Keratinocyte (primary cell): ENCODE measurements around the gene MED26. TPM values are rescaled to one million over a fixed set of nuclear protein-coding genes. Genes with fewer than 3 reads are reported as not detected.

Source experiments
- DNase-seq: peaks from one replicate; pipeline ENCODE4 v3.0.0-alpha.2; 2011; ENCODE audit warnings: low read depth, missing footprints, low spot score
- FAIRE-seq: peaks from 2 replicates; lab custom pipeline; 2011; peaks lifted over from hg19 to GRCh38; lab: Jason Lieb, UNC
- H2AFZ ChIP-seq: 2 replicates; pipeline ENCODE4 v1.6.0; 2012; ENCODE audit warnings: low read length, control low read depth, inconsistent platforms; ENCODE audit not compliant: control insufficient read depth
- H3K27ac ChIP-seq: 2 replicates; pipeline ENCODE4 v1.5.1; 2011; ENCODE audit warnings: low read length; ENCODE audit not compliant: control insufficient read depth, insufficient read depth
- H3K27me3 ChIP-seq: 3 replicates; pipeline ENCODE4 v1.6.0; 2011; ENCODE audit warnings: low read length; ENCODE audit not compliant: control insufficient read depth, insufficient read depth; ENCODE audit errors: extremely low read depth
- H3K36me3 ChIP-seq, 2 experiments: 2 replicates in 1 of 2; 3 replicates in 1 of 2; pipeline ENCODE4 v1.5.1; 2011; ENCODE audit warnings: low read length in 2 of 2, mild to moderate bottlenecking in 1 of 2; ENCODE audit not compliant: control insufficient read depth in 2 of 2, insufficient read depth in 2 of 2; ENCODE audit errors: extremely low read depth in 1 of 2
- H3K4me1 ChIP-seq: 3 replicates; pipeline ENCODE4 v1.5.1; 2011; ENCODE audit warnings: low read length; ENCODE audit not compliant: control insufficient read depth, insufficient read depth; ENCODE audit errors: extremely low read depth
- H3K4me2 ChIP-seq: 3 replicates; pipeline ENCODE4 v1.6.0; 2011; ENCODE audit warnings: low read depth, low read length; ENCODE audit not compliant: control insufficient read depth, insufficient read depth; ENCODE audit errors: extremely low read depth
- H3K4me3 ChIP-seq, 3 experiments: fragments of 200-600 bp in 1 of 3; sonication (generic) in 1 of 3; 2 replicates in 2 of 3; 3 replicates in 1 of 3; pipeline ENCODE4 v1.5.1; 2011 to 2016; ENCODE audit warnings: low read length in 3 of 3, mild to moderate bottlenecking in 3 of 3, control low read depth in 2 of 3, inconsistent platforms in 1 of 3, low read depth in 1 of 3, mixed read lengths in 1 of 3, mixed run types in 1 of 3, moderate library complexity in 1 of 3; ENCODE audit not compliant: control insufficient read depth in 2 of 3, insufficient read depth in 2 of 3; ENCODE audit errors: extremely low read depth in 1 of 3
- H3K79me2 ChIP-seq: 2 replicates; pipeline ENCODE4 v1.6.0; 2012; ENCODE audit warnings: low read length; ENCODE audit not compliant: control insufficient read depth, insufficient read depth
- H3K9ac ChIP-seq: 3 replicates; pipeline ENCODE4 v1.6.0; 2011; ENCODE audit warnings: low read length; ENCODE audit not compliant: control insufficient read depth, insufficient read depth; ENCODE audit errors: extremely low read depth
- H3K9me1 ChIP-seq: 3 replicates; pipeline ENCODE4 v1.6.0; 2011; ENCODE audit warnings: low read length; ENCODE audit not compliant: control insufficient read depth, insufficient read depth; ENCODE audit errors: extremely low read depth
- H3K9me3 ChIP-seq: 2 replicates; pipeline ENCODE4 v1.5.1; 2012; ENCODE audit warnings: low read depth, low read length; ENCODE audit not compliant: control insufficient read depth
- H4K20me1 ChIP-seq: 3 replicates; pipeline ENCODE4 v1.6.0; 2011; ENCODE audit warnings: low read length; ENCODE audit not compliant: control insufficient read depth, insufficient read depth; ENCODE audit errors: extremely low read depth
- CTCF ChIP-seq, 3 experiments: IDR thresholded peaks in 1 of 3; conservative IDR thresholded peaks in 1 of 3; optimal IDR thresholded peaks in 1 of 3; 2 replicates in 2 of 3; 3 replicates in 1 of 3; pipeline versions ENCODE3 to v1.5.1; 2011; ENCODE audit warnings: low read length in 3 of 3, mild to moderate bottlenecking in 3 of 3, moderate library complexity in 2 of 3, control low read depth in 1 of 3, inconsistent platforms in 1 of 3; ENCODE audit not compliant: insufficient read depth in 2 of 3; ENCODE audit errors: extremely low read depth in 1 of 3
- EZH2 ChIP-seq: IDR thresholded peaks from one replicate; pipeline ENCODE4 v1.6.1; 2012; ENCODE audit warnings: inconsistent platforms, mild to moderate bottlenecking, low read length, moderate library complexity
- dilution Hi-C: fragments of 300-500 bp; cut with MboI; formaldehyde crosslinking; loops from one replicate; pipeline ENCODE4 v1.7.0; 2020; ENCODE audit warnings: low sequenced_read_pairs; ENCODE audit not compliant: extremely low pct_ligation_motif_present
- polyA plus RNA-seq, 5 experiments: library from polyadenylated mRNA; depleted of rRNA in 3 of 5; stranded (reverse) in 3 of 5; stranded (forward) in 1 of 5; unstranded in 1 of 5; fragments of >200 nt; gene quantifications; 1 replicate in 1 of 5; 2 replicates in 3 of 5; 3 replicates in 1 of 5; pipeline versions ENCODE4 v1.2.1 to v1.2.3, GENCODE V29; 2011 to 2012; ENCODE audit warnings: missing spikeins in 2 of 5, low read depth in 1 of 5, low replicate concordance in 1 of 5

The MED26 gene
- polyA plus RNA-seq, 1 donor (not counting 4 experiments of a cell fraction or from before 2014, with no cell fraction given) = 4.7 TPM

GRCh38 chr19:16542910-16543472, 85.0 kb downstream of the MED26 start:
- H4K20me1 ChIP-seq = peaks cover 16% of the 10 kb centered on the region
- H2AFZ ChIP-seq = peak overlapping the region; percentile 76
- no peaks in the 10 kb centered on the region for H3K9me3 ChIP-seq
- dilution Hi-C loops = no loop called here
- DNase-seq = no peak
- peak overlapping the region; percentile 80 for H3K27ac ChIP-seq
- H3K36me3 ChIP-seq = peaks cover 8 to 20% of the 10 kb centered on the region in 2 experiments
- peaks cover 14% of the 10 kb centered on the region for H3K4me1 ChIP-seq
- peak overlapping the region; percentile 78 to 99 (median 99) for H3K4me3 ChIP-seq
- FAIRE-seq = no peak
- peaks cover 59% of the 10 kb centered on the region for H3K79me2 ChIP-seq
- H3K4me2 ChIP-seq = peak overlapping the region; percentile 70
- H3K9ac ChIP-seq = peak overlapping the region; percentile 94
- no peaks in the 10 kb centered on the region for H3K9me1 ChIP-seq
- no peaks in the 10 kb centered on the region for H3K27me3 ChIP-seq
- TF ChIP-seq CTCF (optimal IDR thresholded peaks at IDR 0.05 in 1 of 3, IDR thresholded peaks at IDR 0.05 in 1 of 3, conservative IDR thresholded peaks at IDR 0.05 in 1 of 3; ENCODE audit: extremely low read depth in 1 of 3, insufficient read depth in 2 of 3, low read length in 3 of 3) = no peak
- TF ChIP-seq EZH2 = no peak

- dilution Hi-C loops = no loop called here
Observed at GRCh38 chr19:16542045-16542909, 85.7 kb downstream of the MED26 start, which contains the start of gene CHERP. CHERP (minus strand) TSS chr19:16542437; CDS start chr19:16542378, 59 bp downstream.

More at GRCh38 chr19:16542045-16542909, 85.7 kb downstream of the MED26 start, which contains the start of gene CHERP:
- no peak for TF ChIP-seq EZH2
- no peak for TF ChIP-seq CTCF (optimal IDR thresholded peaks at IDR 0.05 in 1 of 3, IDR thresholded peaks at IDR 0.05 in 1 of 3, conservative IDR thresholded peaks at IDR 0.05 in 1 of 3; ENCODE audit: extremely low read depth in 1 of 3, insufficient read depth in 2 of 3, low read length in 3 of 3)
- Histone ChIP-seq H3K79me2 (peaks cover 66% of the 10 kb centered on the region), H3K9me1 (no peaks in the 10 kb centered on the region), H3K4me2 (peak within 1 kb of the TSS; percentile 97), H2AFZ (peak within 1 kb of the TSS; percentile 76), H4K20me1 (peaks cover 21% of the 10 kb centered on the region), H3K27ac (peak within 1 kb of the TSS; percentile 80), H3K4me1 (peaks cover 14% of the 10 kb centered on the region), H3K27me3 (no peaks in the 10 kb centered on the region), H3K9ac (peak within 1 kb of the TSS; percentile 94), H3K36me3 (peaks cover 14 to 27% of the 10 kb centered on the region in 2 experiments), H3K9me3 (no peaks in the 10 kb centered on the region), H3K4me3 (peak within 1 kb of the TSS; percentile 78 to 99 (median 99))
- peak; percentile 61 for DNase-seq
- FAIRE-seq = no peak
